H54 (cell line): ENCODE results near the gene P4HB.
A peak's percentile ranks its signal among the peaks of the same experiment; 100 is the strongest.

Source experiments
- DNase-seq: peaks from one replicate; pipeline ENCODE4 v3.0.0; 2011; ENCODE audit warnings: low spot score, mixed read lengths; ENCODE audit not compliant: insufficient read length
- FAIRE-seq: peaks from 3 replicates; lab custom pipeline; 2011; peaks lifted over from hg19 to GRCh38; lab: Jason Lieb, UNC
- POLR2A ChIP-seq: IDR thresholded peaks from 2 replicates; pipeline ENCODE4 v1.6.1; 2011; ENCODE audit warnings: low read depth, mild to moderate bottlenecking, low read length

The P4HB gene

DNA sequence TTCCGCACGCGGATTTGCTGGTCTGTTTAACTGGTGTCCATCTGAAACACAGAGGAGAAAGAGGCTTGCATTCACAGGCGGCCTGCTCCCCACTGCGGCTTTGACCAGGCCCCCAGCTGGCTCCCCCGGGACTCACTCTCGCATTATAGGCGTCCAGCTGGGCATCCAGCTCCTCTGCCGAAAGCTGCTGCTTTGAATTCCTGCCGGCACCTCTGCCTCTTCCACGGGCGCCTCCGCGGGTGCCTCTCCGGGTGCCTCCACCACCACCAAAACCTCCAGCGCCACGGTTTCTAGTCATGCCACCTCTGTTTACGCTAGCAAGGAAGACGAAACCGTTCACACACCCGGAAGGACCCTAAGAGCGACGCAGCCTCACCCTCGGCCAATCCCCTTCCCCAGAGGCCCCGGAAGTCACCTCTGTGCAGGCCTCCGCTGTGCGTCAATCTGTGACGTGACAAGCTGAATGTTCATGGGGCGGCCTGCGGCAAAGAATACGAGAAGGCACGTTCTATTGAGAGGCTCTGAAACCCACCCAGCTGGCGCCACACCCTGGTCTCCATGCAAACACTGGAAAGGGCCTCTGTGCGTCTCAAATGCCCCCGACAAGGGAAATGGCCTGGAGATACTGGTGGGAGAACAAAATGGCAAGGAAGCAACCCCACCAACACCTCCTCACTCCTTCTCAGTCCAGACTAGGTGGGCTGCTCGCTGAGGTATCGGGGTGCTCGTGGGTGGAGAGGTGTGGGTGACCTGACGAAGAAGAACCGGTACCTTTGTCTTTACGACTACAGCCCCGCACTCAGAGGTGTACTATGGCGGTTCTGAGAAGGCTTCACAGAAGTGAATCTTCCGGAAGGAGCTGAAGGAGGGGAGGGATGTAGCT lies 28.0 kb upstream of the P4HB start:
- TF ChIP-seq POLR2A: no peak
- no peak for DNase-seq
- no peak for FAIRE-seq

DNA sequence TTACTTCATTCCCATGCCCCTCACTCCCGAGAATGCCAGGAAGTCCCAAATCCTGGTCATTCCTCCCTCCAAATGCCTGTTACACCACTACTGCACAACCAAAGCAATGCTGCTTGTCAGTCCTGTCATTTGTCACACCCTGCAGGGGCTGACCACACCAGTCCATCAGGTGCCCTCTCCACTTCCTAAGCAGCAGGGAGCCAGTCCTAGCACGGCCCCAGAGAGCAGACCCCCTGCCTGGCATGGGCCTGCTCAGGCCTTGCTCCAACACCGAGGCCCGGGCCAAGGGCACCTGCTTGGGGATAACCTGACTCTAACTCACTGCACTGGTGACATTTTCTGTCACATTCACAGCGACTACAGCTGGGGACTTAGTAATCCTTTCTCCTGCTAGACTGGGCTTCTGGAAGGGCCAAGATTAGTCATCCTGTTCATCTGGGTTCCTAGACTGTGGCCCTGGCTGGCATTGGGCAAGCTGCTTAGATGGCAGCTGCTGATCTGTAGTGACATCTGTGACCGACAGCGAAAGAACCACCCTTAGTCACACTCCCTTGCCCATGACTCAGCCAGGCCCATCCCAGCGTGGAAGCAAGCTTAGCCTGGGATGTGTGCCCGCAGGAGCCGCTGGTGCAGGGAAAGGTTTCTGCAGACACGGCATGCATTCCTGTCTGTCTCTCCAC lies 25.7 kb upstream of the P4HB start:
- FAIRE-seq (peak; percentile 27), DNase-seq (peak; percentile 94)
- TF ChIP-seq POLR2A: 0 out of 2 replicates have a peak, but pooled peaks have one; percentile 33

DNA sequence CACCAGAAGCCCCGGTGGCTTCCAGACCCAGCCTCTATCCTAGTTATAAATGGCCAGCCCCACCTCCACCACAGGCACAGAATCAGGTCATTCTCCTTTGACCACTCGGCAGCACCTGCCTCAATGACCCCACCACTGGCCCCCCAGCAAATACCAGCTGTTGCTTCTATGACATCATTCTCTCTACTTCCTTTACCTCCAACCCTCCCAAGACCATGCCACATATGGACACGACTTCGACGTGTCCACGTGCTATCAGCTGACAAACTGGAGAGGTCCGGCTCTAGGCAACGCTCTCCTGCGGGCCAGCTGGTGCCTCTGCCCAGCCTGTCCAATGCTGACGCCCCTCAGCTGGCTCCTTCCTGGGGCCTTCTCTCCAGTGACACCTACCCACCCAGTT lies 25.1 kb upstream of the P4HB start:
- TF ChIP-seq POLR2A: no peak
- no peak for DNase-seq
- FAIRE-seq: no peak

DNA sequence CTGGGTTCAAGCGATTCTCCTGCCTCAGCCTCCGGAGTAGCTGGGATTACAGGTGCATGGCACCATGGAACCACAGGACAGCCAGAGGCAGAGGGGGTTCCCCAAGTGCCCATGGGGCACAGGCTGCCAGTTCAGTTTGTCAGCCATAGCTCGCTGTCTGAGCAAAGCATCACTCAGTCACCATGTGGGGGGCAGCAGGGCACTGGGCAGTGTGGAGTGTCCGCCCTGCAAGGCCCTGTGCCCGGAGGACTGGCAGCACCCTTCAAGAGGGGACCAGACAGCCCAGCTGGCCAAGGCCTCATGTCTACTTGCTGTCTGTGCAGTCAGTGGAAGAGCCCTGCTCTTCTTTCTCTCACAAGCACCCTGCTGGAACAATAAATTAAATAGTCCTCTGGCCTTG lies 24.6 kb upstream of the P4HB start:
- TF ChIP-seq POLR2A: no peak
- DNase-seq (no peak), FAIRE-seq (no peak)

DNA sequence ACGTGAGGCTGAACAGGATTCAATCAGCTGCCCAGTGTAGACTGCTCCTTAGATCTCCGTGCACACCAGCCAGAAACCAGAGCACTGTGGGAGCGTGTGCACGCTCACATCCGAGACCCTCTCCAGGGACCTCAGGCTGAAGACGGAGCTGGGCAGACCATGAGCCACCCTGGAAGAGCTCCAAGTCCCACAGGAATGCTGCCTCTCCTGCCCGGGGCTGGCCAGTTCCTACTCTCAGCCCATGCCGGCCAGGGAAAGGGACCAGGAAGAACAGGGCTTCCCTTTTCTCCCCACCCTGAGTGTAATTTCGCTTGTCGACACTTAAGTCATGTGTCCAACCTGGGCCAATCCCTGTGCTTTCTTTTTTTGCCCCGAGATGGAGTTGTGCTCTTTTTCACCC lies 24.2 kb upstream of the P4HB start:
- FAIRE-seq (no peak), DNase-seq (no peak)
- TF ChIP-seq POLR2A: no peak

DNA sequence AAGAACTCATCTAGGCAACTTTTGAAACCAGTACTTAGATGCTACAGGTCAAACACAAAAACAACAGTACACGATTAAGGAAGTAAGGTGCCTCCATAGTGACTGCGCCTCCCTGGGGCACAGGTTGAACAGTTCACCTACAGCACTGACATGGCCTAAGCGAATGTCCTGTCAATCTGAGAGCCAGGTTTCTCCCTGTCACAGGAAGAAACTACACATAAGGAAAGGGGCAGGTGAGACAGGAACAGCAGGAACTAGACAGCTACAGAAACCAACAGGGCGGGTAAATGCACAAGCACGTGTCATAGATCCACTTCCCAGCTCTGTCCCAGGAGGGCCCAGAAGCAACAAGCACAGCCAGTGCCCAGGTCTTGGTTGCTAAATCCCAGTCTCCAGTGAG lies 18.8 kb upstream of the P4HB start:
- no peak for FAIRE-seq
- no peak for TF ChIP-seq POLR2A
- DNase-seq: no peak

DNA sequence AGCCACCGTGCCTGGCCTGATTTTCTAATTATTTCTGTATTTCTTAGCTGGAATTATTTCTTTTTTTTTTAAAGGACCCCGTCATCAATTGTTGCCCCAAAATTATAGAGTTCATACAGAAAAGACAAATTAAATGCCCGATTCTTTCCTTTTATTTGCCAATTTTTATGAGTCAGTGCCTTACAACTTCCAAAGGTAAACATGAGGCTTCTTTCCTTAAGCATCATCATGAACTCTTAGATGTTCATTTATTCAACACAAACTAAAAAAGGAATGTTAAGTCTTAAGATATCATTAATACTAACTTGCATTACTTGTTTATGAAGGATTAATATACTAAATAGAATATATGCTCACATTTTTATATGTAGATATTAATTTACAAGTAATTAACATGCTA lies 18.0 kb upstream of the P4HB start:
- no peak for TF ChIP-seq POLR2A
- FAIRE-seq (no peak), DNase-seq (no peak)

DNA sequence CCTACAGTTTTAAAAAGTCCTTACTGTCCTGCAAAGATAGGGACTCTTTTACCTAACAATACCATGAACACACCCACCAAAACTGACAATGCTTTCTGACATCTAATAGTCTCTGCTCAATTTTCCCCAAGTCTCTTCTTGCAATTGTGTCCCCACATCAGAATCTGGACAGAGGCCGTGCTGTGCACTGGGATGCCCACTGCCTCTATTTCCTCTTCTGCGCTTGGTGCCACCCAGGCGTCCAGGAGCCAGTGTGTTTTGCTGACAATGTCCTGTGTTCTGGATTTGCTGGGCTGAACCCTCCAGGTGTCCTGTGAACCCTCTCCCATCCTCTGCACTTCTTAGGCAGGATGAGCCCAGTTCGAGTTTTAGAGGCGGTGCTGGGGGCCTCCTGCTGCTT lies 17.2 kb upstream of the P4HB start:
- no peak for TF ChIP-seq POLR2A
- no peak for FAIRE-seq
- DNase-seq: no peak

DNA sequence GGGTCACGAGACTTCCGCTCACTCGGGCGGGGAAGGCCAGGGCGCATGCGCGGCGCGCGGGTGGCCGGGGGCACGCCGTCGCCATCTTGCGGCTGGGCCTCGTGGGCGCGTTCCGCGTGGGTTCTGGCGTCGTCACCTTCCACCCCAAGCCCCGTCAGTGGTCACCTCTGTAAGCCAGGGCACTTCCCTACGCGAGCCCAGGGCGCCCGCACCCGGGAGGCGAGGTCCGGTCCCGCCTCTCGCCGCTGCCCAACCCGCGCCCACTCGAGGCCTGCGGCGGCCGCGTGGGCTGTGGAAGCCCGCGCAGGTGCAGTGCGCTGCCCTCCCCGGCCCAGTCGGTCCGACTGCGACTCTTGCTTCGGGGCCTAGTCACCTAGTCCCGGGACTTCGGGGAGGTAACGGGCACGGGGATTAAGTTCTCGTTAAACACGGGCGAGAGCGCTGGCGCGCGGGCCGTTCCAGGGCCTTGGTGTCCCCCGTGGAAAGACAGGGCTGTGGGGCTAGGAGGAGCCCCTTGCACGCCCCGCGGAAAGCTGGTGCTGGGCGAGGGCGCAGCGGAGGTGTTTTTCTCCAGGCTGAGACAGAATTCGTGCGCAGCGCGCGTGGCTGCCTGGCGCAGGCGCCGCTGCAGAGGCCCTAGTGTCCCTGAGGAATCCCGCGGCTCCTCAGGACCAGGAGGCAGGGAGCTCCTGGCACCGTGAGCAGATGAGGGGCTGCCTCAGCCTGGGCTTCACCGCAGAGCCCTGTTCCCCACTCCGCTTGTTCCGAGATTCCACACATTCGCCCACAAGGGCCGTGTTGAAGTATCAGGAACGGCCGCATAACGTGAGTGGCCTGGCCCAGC lies 11.3 kb upstream of the P4HB start:
- DNase-seq (peak; percentile 90), FAIRE-seq (no peak)
- peak; percentile 82 for TF ChIP-seq POLR2A

DNA sequence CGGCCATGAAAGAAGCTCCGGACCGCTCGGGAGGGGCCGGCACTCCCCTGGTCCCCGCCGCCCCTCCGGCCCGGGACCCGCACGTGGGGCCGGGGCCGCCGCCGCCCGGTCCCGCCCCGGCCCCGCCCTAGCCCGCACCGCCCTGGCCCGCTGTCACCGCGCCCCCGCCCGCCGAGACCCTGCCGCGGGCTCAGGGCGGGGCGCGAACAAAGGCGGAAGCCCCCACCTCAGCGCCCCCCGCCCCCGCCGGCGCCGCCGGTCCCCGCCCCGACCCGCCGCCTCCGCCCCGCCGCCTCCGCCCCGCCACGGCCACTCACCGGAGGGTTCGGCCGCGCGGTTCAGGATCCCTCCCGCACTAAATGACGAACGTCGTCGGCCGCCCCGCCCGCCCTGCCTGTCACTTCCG lies 10.6 kb upstream of the P4HB start, which contains the start of gene ARHGDIA:
TSS of gene ARHGDIA (minus strand) at position 357 of the 406 bp plus-strand sequence. CDS start 1,407 bp downstream, outside the sequence.
- DNase-seq (no peak), FAIRE-seq (no peak)
- no peak for TF ChIP-seq POLR2A

DNA sequence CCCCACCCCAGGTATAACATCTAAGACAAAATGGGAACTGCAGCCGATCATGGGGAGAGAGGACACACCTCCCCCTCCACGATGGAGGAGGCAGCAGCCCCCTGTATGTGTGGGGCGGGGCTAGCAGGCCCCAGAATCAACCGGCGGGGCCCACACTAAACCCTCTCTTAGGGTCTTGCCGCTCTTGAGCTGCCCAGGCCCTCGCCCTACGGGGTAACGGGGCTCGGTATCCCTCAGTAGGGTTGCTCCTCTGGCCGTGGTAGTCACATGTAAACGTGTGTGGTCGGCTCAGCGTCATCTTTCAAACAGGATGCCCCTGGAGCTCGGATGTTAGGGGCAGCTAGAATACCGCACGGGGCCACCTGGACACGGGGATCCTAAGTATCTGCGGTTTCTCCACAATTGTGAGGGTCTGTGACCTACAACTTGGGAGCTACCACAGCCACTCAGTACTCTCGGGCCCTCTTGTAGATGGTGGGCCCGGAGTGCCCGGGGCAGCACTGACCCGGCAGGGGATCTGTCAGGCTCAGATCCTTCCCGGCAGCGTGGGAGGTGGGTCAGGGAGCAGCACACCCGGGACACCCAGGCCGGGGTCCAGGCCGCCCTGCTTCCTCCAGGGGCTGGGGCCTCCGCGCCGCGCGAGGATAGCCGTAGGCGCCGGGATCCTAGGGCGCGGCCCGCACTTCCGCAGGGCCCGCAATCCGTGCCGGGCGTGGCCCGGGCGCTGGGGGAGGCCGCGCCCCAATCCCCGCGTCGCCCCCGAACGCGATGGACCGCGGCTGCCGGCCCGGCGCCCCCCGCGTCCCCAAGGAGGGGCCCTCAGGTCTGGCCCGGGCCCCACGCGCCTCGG lies 10.0 kb upstream of the P4HB start:
- no peak for FAIRE-seq
- TF ChIP-seq POLR2A: no peak; the same call in none of the 2 replicates
- no peak for DNase-seq

DNA sequence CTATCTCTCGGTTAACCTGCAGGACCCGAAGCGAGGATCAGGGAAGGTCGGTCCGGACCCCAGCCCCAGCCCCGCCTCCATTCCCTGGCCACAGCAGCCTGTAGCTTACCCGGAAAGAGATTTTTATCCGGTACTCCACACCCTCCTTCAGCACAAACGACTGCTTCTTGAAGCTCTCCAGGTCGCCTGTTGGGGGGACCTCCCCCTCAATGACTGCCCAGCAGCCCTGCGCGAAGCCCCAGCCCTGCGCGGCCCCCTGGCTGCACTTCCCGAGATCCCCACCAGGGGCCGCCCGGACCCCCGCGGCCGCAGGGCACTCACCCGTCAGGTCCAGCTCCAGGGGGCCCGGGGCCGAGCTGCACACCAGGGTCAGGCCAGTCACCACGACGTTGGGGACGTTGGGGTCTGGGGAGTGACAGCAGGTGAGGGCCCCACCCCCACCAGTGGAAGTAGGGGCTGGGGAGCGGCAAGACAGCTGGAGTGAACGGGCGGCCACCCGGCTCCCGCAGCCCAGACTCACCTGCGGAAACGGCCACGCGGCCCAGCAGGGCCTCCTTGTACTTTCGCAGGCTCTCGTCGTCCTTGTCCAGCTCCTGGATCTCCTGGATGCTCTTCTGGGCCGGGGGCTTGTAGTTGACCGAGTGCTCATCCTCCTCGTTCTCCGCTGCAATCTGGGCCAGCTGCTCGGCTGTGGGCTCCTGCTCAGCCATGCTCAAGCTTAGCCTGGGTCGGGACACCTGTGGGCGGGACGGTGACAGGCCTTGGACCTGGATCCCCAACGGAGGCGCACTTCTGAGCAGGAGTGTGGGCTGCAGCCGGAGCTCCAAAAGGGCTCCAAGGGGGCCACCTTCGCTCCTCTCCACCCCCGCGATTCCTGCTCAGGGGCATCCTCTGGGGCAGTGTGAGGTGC lies 9.1 kb upstream of the P4HB start:
- TF ChIP-seq POLR2A: no peak; the same call in 1 of the 2 replicates
- FAIRE-seq (no peak), DNase-seq (no peak)
